NB4 (cell line): Measurements from ENCODE around the gene CFAP52.

Experiments
- POLR2A ChIP-seq: IDR thresholded peaks from 2 replicates; pipeline ENCODE4 v1.6.1; 2011; ENCODE audit warnings: mild to moderate bottlenecking; ENCODE audit not compliant: insufficient read length; ENCODE audit errors: extremely low read depth
- TF ChIP-seq, protein P1 (sequence below): IDR thresholded peaks from one replicate; pipeline ENCODE4 v1.5.1; 2012; ENCODE audit warnings: low read depth, low read length

DNA sequence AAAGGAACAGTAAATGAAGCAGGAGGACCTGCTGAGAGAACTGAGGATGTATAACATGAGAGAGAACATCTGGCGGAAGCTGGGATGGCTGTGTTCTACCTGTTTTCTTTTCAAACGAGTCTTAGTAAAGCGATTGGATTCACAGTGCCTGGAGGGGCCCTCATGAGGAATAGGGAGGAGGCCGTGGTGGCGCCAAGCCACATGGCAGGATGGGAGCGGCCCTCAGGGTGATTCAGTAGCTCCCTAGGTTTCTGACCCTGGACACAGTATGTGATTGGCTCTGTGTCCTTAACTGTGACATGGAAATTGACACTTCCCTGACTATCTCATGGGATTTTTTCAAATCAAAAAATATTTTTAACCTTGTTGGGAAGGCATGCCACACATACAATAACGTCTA is 101.0 kb downstream of the CFAP52 start:
- no peak for TF ChIP-seq POLR2A
- TF ChIP-seq, protein P1, sequence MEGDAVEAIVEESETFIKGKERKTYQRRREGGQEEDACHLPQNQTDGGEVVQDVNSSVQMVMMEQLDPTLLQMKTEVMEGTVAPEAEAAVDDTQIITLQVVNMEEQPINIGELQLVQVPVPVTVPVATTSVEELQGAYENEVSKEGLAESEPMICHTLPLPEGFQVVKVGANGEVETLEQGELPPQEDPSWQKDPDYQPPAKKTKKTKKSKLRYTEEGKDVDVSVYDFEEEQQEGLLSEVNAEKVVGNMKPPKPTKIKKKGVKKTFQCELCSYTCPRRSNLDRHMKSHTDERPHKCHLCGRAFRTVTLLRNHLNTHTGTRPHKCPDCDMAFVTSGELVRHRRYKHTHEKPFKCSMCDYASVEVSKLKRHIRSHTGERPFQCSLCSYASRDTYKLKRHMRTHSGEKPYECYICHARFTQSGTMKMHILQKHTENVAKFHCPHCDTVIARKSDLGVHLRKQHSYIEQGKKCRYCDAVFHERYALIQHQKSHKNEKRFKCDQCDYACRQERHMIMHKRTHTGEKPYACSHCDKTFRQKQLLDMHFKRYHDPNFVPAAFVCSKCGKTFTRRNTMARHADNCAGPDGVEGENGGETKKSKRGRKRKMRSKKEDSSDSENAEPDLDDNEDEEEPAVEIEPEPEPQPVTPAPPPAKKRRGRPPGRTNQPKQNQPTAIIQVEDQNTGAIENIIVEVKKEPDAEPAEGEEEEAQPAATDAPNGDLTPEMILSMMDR, result no peak
